ENCODE results near the gene MCM3AP.

The MCM3AP gene

GRCh38 chr21:46218906-46219590 lies 66.4 kb downstream of the MCM3AP start:
- no peak for DNase-seq (ENCODE audit: low spot score)

DNA sequence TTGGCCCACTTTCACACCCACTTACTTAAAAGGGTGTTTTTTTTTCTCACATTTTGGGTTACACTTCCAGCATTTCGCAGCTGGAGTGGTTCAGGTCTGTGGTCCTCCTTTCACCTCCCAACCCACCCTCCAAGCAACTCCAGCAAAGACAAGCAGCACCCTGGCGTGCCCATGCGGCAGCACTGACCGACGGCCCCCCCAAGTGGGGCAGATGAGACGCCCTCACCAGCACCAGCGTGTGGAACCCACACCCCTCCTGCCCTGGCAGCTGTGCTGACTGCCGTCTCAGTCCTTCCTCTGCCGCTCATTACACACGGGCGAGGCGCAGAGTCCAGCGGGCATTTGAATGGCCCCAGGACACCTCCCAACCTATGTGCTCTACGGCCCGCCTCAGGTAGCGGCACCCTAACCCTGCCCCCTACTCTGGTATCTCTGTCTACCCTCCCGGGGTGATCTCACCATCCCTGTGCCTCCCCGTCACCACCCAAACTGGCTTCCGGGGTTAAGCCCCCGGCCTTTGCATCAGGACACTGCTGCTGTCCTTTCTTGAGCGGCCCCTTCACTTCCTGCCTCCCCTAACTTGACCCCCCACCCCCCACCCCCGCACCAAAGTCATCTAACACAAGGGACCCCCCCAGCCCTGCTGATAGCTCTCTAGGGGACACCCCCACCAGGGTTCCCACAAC lies 67.8 kb downstream of the MCM3AP start:
- no peak for DNase-seq (ENCODE audit: low spot score)

DNA sequence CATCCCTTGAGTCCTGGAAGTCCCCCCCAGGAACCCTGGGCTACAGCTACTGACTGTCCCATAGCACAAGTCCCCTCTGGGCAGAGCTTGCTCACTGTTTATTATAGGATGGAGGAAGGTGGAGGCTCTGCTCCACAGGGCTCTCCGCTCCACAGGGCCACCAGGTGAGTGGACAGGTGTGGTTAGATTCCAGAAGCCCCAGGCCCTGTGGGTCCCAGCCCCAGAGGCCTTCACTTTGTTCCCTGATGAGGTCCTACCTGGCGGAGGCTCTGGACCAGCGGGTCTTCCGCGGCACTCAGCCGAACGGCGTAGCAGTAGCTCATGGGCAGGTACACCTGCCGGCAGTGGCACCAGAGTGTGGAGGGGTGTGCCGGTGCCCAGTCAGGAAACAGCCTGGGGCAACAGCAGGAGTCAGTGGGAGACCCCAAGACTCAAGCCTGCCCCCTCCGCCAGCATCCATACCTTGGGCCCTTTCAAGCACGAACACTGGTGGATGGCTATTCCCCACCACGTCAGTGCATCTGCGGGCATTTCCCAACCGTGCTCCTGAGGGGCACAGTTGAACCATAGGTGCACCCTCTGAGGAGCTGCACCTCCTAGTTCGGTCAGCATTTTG lies 69.2 kb downstream of the MCM3AP start:
- DNase-seq (ENCODE audit: low spot score) = no peak

DNA sequence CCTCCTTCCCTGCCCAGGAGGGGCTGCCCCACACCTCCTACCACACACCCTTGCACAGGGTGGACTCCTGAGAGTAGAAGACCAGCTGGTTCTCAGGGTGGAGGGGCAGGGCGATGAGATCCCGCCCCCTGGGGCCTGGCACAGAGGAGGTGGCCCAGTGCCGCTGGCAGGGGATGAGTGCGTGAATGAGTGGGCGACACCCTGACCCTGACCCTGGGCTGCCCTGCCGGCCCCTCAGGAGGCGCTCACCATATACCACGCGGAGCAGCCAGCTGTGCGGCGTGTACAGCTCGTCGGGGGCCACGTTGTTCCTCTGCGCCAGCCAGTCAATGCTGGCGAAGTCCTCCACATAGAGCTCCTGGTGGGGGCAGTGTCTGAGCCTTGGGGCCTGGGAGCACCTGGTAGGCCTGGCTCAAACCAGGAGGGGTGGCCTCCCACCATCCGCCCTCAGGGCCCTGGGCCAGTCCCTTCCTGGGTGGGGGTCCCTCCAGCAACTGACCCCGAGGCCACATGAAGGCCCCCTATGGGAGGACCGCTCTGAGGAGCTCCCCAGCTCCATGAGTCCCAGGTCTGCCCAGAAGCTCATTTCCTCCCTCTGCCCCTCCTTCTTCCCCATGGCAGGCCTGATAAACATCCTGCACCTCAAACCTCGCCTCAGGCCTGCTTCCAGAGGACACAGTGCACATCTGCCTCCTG lies 69.8 kb downstream of the MCM3AP start:
- DNase-seq (ENCODE audit: low spot score) = no peak

GRCh38 chr21:46214478-46215340 lies 70.7 kb downstream of the MCM3AP start:
- no peak for DNase-seq (ENCODE audit: low spot score)

GRCh38 chr21:46213620-46214286 lies 71.7 kb downstream of the MCM3AP start:
- no peak for DNase-seq (ENCODE audit: low spot score)

- DNase-seq (ENCODE audit: low spot score) = no peak
Measured at GRCh38 chr21:46212721-46213484, 72.5 kb downstream of the MCM3AP start.

DNA sequence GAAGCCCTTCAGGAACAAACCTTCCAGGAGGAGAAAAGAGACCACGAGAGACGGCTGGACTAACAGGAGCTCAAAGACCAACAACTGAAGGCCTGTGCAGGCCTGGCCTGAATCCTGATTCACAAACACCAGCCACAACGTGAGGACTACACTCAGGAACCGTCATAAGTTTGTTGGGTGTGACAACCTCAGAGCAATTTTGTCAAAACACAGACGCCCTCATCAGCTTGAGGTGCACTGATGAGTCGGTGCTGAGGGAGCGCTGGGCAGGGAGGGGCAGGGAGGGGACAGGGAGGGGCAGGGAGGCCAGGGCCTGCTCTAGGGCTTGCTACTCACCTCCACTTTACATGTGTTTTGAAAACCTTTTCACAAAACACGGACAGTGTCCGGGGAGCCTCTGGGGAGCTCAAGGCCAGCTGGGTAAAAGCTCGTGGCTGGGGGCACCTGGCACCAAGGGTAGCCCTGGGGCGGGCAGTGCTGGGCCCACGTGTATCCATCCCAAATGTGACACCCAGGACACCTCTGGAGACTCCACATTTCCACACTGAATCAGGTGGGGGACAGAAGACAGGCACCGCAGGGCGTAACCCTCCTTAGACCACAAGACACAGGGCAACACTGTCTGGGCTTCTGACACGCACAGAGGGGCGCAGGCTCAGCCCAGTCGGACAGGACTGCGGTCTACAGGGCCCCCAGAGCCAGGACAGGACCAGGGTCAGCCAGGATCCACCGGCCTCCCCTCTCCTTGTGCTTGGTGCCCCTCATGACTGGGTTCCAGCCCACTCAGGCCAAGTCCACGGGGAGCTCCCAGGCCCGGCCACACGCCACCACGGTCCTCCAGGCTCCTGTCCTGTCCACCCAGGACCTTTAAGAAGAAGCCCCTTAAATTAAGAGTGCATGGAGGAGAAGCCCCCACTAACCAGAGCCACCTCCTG lies 73.4 kb downstream of the MCM3AP start:
- no peak for DNase-seq (ENCODE audit: low spot score)

DNA sequence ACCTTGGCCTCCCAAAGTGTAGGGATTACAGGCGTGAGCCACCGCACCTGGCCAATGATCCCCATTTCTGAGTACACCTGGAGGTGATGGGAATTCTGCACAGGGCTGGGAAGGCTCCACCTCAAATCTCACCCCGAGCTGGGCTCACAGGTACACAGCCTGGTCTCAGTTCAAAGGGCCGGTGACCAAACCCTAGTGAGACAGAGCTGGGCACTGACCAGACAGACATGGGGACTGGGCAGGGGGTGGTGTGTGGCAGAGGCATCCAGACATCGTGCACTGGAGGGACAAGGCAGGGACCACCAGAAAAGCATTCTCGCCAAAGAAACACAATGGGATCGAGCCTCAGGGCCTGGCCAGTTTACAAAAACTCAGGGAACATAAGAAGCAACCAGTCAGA lies 74.0 kb downstream of the MCM3AP start:
- no peak for DNase-seq (ENCODE audit: low spot score)

DNA sequence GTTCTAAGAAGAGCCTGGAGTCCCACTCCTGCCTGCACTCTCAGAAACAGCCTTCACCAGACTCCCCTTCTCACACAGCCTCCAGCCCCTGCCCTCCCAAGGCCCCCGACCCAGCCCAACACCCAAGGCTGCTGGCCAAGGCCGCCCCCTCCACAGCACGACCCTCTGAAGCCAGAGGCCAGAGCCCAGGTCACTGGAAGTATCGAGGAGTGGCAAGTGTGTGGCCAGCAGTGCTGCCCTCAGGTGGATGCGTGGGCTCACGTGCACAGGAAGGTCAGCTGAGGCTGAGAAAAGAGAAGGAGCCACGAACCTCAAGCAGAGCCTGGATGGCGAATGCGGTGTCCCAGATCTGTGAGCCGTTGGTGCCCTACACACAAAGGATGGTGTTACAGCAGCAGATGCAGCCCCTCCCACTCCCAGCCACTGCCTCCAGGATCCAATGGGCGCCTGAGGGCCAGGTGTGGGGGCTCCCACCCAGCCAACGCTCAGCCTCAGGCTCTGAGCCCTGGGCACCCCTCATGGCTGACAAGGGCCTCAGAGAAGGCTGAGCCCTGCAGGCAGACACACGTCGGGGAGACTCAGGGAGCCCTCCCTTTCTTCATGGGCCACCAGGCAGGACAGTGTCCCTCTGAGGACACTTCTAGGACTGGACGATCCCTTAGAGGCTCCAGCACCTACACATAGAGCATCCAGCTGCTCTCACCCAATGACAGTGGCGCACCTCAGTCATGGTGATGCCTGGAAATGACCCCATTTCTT lies 74.9 kb downstream of the MCM3AP start:
- no peak for DNase-seq (ENCODE audit: low spot score)

- no peak for DNase-seq (ENCODE audit: low spot score)
Measured at GRCh38 chr21:46208761-46209721, 76.4 kb downstream of the MCM3AP start.

DNA sequence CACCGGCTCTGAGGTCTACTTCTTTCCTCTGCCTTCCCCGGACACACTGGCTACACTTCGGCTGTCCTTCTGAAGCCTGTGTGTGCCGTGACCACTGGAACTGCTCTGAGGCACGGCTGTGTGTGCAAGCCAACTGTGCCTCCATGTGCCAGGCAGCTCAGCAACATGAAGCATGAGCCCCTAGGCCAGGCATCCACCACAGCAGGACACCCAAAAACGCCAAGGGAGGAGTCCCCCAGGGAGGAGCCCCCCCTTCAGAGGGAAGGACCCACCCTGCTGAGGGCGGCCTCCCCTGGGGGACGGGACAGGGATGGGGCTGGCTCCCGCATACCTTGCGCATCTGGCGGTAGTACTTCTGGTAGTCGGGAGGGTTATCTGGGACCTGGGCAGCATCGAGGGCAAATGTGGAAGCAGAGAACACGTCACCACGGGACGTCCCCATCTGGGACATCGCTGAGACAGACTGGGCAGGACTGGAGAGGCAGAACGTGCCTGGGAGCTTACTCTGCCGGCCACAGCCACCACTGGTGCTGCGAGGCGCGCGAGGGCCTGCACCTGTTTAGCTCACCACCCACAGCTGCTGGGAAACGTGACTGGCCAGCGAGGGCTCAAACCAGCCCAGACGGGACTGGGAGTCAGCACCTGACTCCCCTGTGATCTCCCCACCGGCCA lies 77.4 kb downstream of the MCM3AP start:
- DNase-seq (ENCODE audit: low spot score) = no peak

GRCh38 chr21:46207006-46207919 lies 78.1 kb downstream of the MCM3AP start:
- no peak for DNase-seq (ENCODE audit: low spot score)

- no peak for DNase-seq (ENCODE audit: low spot score)
Measured at GRCh38 chr21:46206163-46207005, 79.0 kb downstream of the MCM3AP start.

DNA sequence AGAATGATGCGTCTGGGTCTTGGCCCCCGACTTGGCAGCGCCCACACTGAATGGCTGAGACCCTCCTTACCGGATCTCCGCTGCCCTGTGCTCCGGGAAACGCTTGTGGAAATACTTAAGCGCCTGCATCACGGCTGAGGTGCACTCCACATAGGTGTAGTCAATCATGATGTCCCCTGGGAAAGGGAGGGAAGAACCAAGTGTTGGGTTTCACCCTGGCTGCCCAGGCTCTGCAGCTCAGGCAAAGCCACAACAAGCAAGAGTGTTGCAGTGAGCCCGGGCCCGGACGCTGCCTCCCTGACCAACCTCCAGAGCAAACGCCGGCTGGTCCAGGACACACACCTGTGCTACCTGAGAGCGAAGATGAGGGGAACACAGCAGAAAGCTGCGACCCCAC lies 79.6 kb downstream of the MCM3AP start:
- no peak for DNase-seq (ENCODE audit: low spot score)

Data from AG08395 (cell line).